ENCODE data around the gene ZNF207.
"Not testable (repeated sequence)": the region's sequence is repeated elsewhere in the genome, so short reads cannot be mapped to it uniquely, and the experiment has no call there.

DNA sequence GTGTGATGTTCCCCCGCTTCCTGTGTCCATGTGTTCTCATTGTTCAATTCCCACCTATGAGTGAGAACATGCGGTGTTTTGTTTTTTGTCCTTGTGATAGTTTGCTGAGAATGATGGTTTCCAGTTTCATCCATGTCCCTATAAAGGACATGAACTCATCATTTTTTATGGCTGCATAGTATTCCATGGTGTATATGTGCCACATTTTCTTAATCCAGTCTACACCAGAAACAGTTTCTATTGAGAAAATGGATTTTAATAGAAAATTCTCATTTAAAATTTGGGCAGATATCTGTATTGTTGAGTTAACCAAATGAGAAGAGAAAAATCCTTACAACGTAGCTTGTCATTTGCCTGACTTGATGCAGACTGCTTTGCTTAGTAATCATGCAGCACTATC lies 60.1 kb downstream of the ZNF207 start:
- TF ChIP-seq, protein P1, sequence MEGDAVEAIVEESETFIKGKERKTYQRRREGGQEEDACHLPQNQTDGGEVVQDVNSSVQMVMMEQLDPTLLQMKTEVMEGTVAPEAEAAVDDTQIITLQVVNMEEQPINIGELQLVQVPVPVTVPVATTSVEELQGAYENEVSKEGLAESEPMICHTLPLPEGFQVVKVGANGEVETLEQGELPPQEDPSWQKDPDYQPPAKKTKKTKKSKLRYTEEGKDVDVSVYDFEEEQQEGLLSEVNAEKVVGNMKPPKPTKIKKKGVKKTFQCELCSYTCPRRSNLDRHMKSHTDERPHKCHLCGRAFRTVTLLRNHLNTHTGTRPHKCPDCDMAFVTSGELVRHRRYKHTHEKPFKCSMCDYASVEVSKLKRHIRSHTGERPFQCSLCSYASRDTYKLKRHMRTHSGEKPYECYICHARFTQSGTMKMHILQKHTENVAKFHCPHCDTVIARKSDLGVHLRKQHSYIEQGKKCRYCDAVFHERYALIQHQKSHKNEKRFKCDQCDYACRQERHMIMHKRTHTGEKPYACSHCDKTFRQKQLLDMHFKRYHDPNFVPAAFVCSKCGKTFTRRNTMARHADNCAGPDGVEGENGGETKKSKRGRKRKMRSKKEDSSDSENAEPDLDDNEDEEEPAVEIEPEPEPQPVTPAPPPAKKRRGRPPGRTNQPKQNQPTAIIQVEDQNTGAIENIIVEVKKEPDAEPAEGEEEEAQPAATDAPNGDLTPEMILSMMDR (conservative IDR thresholded peaks at IDR 0.05; ENCODE audit: low read depth, low read length) = not testable (repeated sequence)
- not testable (repeated sequence) for TF ChIP-seq EZH2 (IDR thresholded peaks at IDR 0.05; ENCODE audit: borderline replicate concordance, low read depth, low read length, poor library complexity, severe bottlenecking)
